ENCODE measurements around the gene CAMK2N1. TPM values are rescaled to one million over a fixed set of nuclear protein-coding genes. Genes with fewer than 3 reads are reported as not detected.
A peak's percentile ranks its signal among the peaks of the same experiment; 100 is the strongest.

Gene CAMK2N1
- polyA plus RNA-seq, 1 donor from 2014 or later, result 67.1 TPM

- no peak overlapping the region for H3K27ac ChIP-seq (ENCODE audit: low read length)
- H3K36me3 ChIP-seq (ENCODE audit: insufficient read depth, low read length), result no peaks in the 10 kb centered on the region
- H4K20me1 ChIP-seq (ENCODE audit: insufficient read depth), result no peaks in the 10 kb centered on the region
- no peaks in the 10 kb centered on the region for H3K9me3 ChIP-seq (ENCODE audit: low read length)
- H3K4me3 ChIP-seq (ENCODE audit: low read length), result peak overlapping the region; percentile 6
- peak overlapping the region; percentile 40 for H3K9ac ChIP-seq (ENCODE audit: low read length)
- H3K79me2 ChIP-seq (replicated peaks; ENCODE audit: insufficient read depth, low read length), result no peaks in the 10 kb centered on the region
- no peaks in the 10 kb centered on the region for H3K27me3 ChIP-seq (ENCODE audit: insufficient read depth, low read depth, low read length)
- H3K9me2 ChIP-seq (ENCODE audit: insufficient read depth, low read length), result no peaks in the 10 kb centered on the region
- peak; percentile 21 for TF ChIP-seq EP300 (conservative IDR thresholded peaks at IDR 0.05; ENCODE audit: poor library complexity, severe bottlenecking)
- TF ChIP-seq POLR2AphosphoS5 (IDR thresholded peaks at IDR 0.05), result no peak
- no peak for TF ChIP-seq MXI1 (conservative IDR thresholded peaks at IDR 0.05; ENCODE audit: poor library complexity, severe bottlenecking)
- no peak for TF ChIP-seq REST (IDR thresholded peaks at IDR 0.05; ENCODE audit: borderline replicate concordance)
- TF ChIP-seq EZH2 (IDR thresholded peaks at IDR 0.05; ENCODE audit: borderline replicate concordance, insufficient read depth, low read length, poor library complexity, severe bottlenecking), result no peak
- no peak for TF ChIP-seq TAF1 (IDR thresholded peaks at IDR 0.05; ENCODE audit: low read depth)
- TF ChIP-seq CTCF (IDR thresholded peaks at IDR 0.05; ENCODE audit: poor library complexity, severe bottlenecking), result no peak
- TF ChIP-seq SMC3 (conservative IDR thresholded peaks at IDR 0.05; ENCODE audit: poor library complexity), result peak; percentile 20
- TF ChIP-seq RAD21 (conservative IDR thresholded peaks at IDR 0.05), result no peak
- H3K4me2 ChIP-seq (ENCODE audit: low read length), result no peak overlapping the region
- H2AFZ ChIP-seq (ENCODE audit: low read depth, low read length), result peak overlapping the region; percentile 35
- H3F3A ChIP-seq (ENCODE audit: insufficient read depth, low read length, poor library complexity, severe bottlenecking), result no peaks in the 10 kb centered on the region
Measured at GRCh38 chr1:20448671-20449071, 37.3 kb downstream of the CAMK2N1 start.

GRCh38 chr1:20447794-20448193 lies 38.2 kb downstream of the CAMK2N1 start:
- Histone ChIP-seq H3K4me2 (ENCODE audit: low read length) (no peak overlapping the region), H4K20me1 (ENCODE audit: insufficient read depth) (no peaks in the 10 kb centered on the region), H3K4me3 (ENCODE audit: low read length) (no peak overlapping the region), H3F3A (ENCODE audit: insufficient read depth, low read length, poor library complexity, severe bottlenecking) (no peaks in the 10 kb centered on the region), H3K36me3 (ENCODE audit: insufficient read depth, low read length) (no peaks in the 10 kb centered on the region), H3K9me3 (ENCODE audit: low read length) (no peaks in the 10 kb centered on the region), H3K9me2 (ENCODE audit: insufficient read depth, low read length) (no peaks in the 10 kb centered on the region), H3K27me3 (ENCODE audit: insufficient read depth, low read depth, low read length) (no peaks in the 10 kb centered on the region), H3K79me2 (replicated peaks; ENCODE audit: insufficient read depth, low read length) (no peaks in the 10 kb centered on the region), H2AFZ (ENCODE audit: low read depth, low read length) (no peak overlapping the region), H3K9ac (ENCODE audit: low read length) (no peak overlapping the region), H3K27ac (ENCODE audit: low read length) (no peak overlapping the region)
- TF ChIP-seq EP300 (conservative IDR thresholded peaks at IDR 0.05; ENCODE audit: poor library complexity, severe bottlenecking), result no peak
- no peak for TF ChIP-seq MXI1 (conservative IDR thresholded peaks at IDR 0.05; ENCODE audit: poor library complexity, severe bottlenecking)
- no peak for TF ChIP-seq POLR2AphosphoS5 (IDR thresholded peaks at IDR 0.05)
- no peak for TF ChIP-seq RAD21 (conservative IDR thresholded peaks at IDR 0.05)
- TF ChIP-seq CTCF (IDR thresholded peaks at IDR 0.05; ENCODE audit: poor library complexity, severe bottlenecking), result no peak
- TF ChIP-seq REST (IDR thresholded peaks at IDR 0.05; ENCODE audit: borderline replicate concordance), result no peak
- TF ChIP-seq EZH2 (IDR thresholded peaks at IDR 0.05; ENCODE audit: borderline replicate concordance, insufficient read depth, low read length, poor library complexity, severe bottlenecking), result no peak
- no peak for TF ChIP-seq TAF1 (IDR thresholded peaks at IDR 0.05; ENCODE audit: low read depth)
- no peak for TF ChIP-seq SMC3 (conservative IDR thresholded peaks at IDR 0.05; ENCODE audit: poor library complexity)
